GM23338 (cell line): ENCODE results near the gene DBF4B. TPM values are rescaled to one million over a fixed set of nuclear protein-coding genes. Genes with fewer than 3 reads are reported as not detected.

Experiments
- ATAC-seq: fragments of 200-7000 bp; cut with Tn5 transposase; 3 replicates; pipeline ENCODE4 v1.9.1; 2020
- DNase-seq: peaks from one replicate; pipeline ENCODE4 v3.0.0-alpha.2; 2015; ENCODE audit warnings: low spot score
- H2AFZ ChIP-seq: fragments of 200-600 bp; sonication (generic); 2 replicates; pipeline ENCODE4 v1.8.0; 2016; ENCODE audit warnings: antibody characterized with exemption, mild to moderate bottlenecking, moderate library complexity
- H3F3A ChIP-seq: fragments of 200-600 bp; sonication (generic); replicated peaks from 2 replicates; pipeline ENCODE4 v1.8.0; 2017; ENCODE audit warnings: antibody characterized with exemption, mixed run types, low read depth
- H3K27ac ChIP-seq: fragments of 200-600 bp; sonication (generic); 2 replicates; pipeline ENCODE4 v1.6.1; 2016; ENCODE audit warnings: low read depth
- H3K27me3 ChIP-seq: fragments of 200-600 bp; sonication (generic); 2 replicates; pipeline ENCODE4 v1.8.0; 2016; ENCODE audit warnings: mild to moderate bottlenecking, mixed run types, moderate library complexity; ENCODE audit not compliant: insufficient read depth
- H3K36me3 ChIP-seq: fragments of 200-600 bp; sonication (generic); 2 replicates; pipeline ENCODE4 v1.8.0; 2016; ENCODE audit warnings: mild to moderate bottlenecking; ENCODE audit not compliant: insufficient read depth
- H3K4me1 ChIP-seq: fragments of 200-600 bp; sonication (generic); 2 replicates; pipeline ENCODE4 v1.8.0; 2016; ENCODE audit warnings: mild to moderate bottlenecking, moderate library complexity; ENCODE audit not compliant: insufficient read depth
- H3K4me2 ChIP-seq: fragments of 200-600 bp; sonication (generic); 2 replicates; pipeline ENCODE4 v1.7.1; 2017; ENCODE audit warnings: mixed run types
- H3K4me3 ChIP-seq: fragments of 200-600 bp; sonication (generic); 2 replicates; pipeline ENCODE4 v1.6.1; 2016; ENCODE audit warnings: mixed run types
- H3K79me2 ChIP-seq: fragments of 200-600 bp; sonication (generic); replicated peaks from 2 replicates; pipeline ENCODE4 v1.8.0; 2017; ENCODE audit warnings: mild to moderate bottlenecking; ENCODE audit not compliant: insufficient read depth
- H3K9me2 ChIP-seq: fragments of 200-600 bp; sonication (generic); 2 replicates; pipeline ENCODE4 v1.8.0; 2017; ENCODE audit not compliant: insufficient read depth
- H4K20me1 ChIP-seq: fragments of 200-600 bp; sonication (generic); replicated peaks from 2 replicates; pipeline ENCODE4 v1.8.0; 2017; ENCODE audit warnings: mild to moderate bottlenecking; ENCODE audit not compliant: insufficient read depth
- H3K27ac Mint-ChIP-seq: 2 replicates; pipeline ENCODE4 v1.8.0; 2020; ENCODE audit warnings: inconsistent platforms, mild to moderate bottlenecking, moderate library complexity, mixed read lengths
- H3K27me3 Mint-ChIP-seq: 3 replicates; pipeline ENCODE4 v1.8.0; 2022; ENCODE audit warnings: low read depth, mild to moderate bottlenecking, moderate library complexity, mixed read lengths, inconsistent platforms; ENCODE audit not compliant: insufficient read depth, poor library complexity
- H3K36me3 Mint-ChIP-seq: 3 replicates; pipeline ENCODE4 v1.8.0; 2021; ENCODE audit warnings: low read depth, mild to moderate bottlenecking, inconsistent platforms, moderate library complexity, mixed read lengths
- H3K4me1 Mint-ChIP-seq: 3 replicates; pipeline ENCODE4 v1.8.0; 2020; ENCODE audit warnings: mild to moderate bottlenecking, inconsistent platforms, mixed read lengths
- H3K4me3 Mint-ChIP-seq: 3 replicates; pipeline ENCODE4 v1.8.0; 2021; ENCODE audit warnings: moderate library complexity, mild to moderate bottlenecking, inconsistent platforms, mixed read lengths
- H3K9me3 Mint-ChIP-seq: 3 replicates; pipeline ENCODE4 v1.8.0; 2020; ENCODE audit warnings: moderate library complexity, mild to moderate bottlenecking, inconsistent platforms, mixed read lengths
- CREB1 ChIP-seq: fragments of 250-450 bp; sonication (Bioruptor Pico); IDR thresholded peaks from 2 replicates; pipeline ENCODE4 v1.5.0; 2020; ENCODE audit warnings: low read depth, mild to moderate bottlenecking, moderate library complexity
- CTCF ChIP-seq, 2 experiments: fragments of 200-600 bp in 1 of 2; sonication (generic) in 1 of 2; conservative IDR thresholded peaks; 2 replicates each; pipeline versions ENCODE4 v1.5.1 to v1.6.1; 2016 to 2017; ENCODE audit warnings: antibody characterized with exemption in 2 of 2, low read depth in 2 of 2, mild to moderate bottlenecking in 2 of 2, moderate library complexity in 1 of 2
- ETS1 ChIP-seq: IDR thresholded peaks from 2 replicates; pipeline ENCODE4 v1.6.1; 2016; ENCODE audit warnings: antibody characterized with exemption
- EZH2 ChIP-seq: fragments of 200-600 bp; sonication (generic); IDR thresholded peaks from one replicate; pipeline ENCODE4 v1.8.0; 2017; ENCODE audit warnings: antibody characterized with exemption, mild to moderate bottlenecking, low read depth; ENCODE audit not compliant: unreplicated experiment
- EZH2phosphoT487 ChIP-seq: fragments of 200-600 bp; sonication (generic); IDR thresholded peaks from one replicate; pipeline ENCODE4 v1.8.1; 2018; ENCODE audit warnings: antibody characterized with exemption; ENCODE audit not compliant: unreplicated experiment
- NANOG ChIP-seq: IDR thresholded peaks from 2 replicates; pipeline ENCODE4 v1.6.1; 2016; ENCODE audit warnings: antibody characterized with exemption, borderline replicate concordance
- POLR2AphosphoS5 ChIP-seq: IDR thresholded peaks from 2 replicates; pipeline ENCODE4 v1.6.1; 2016; ENCODE audit warnings: antibody characterized with exemption, low read depth
- REST ChIP-seq: IDR thresholded peaks from one replicate; pipeline ENCODE4 v1.6.1; 2018; ENCODE audit warnings: antibody characterized with exemption; ENCODE audit not compliant: unreplicated experiment
- STAT1 ChIP-seq: IDR thresholded peaks from one replicate; pipeline ENCODE4 v1.6.1; 2016; ENCODE audit warnings: antibody characterized with exemption; ENCODE audit not compliant: unreplicated experiment
- ZNF114 ChIP-seq: fragments of 250-450 bp; sonication (Bioruptor Pico); IDR thresholded peaks from 2 replicates; pipeline ENCODE4 v1.5.0; 2020; ENCODE audit warnings: mild to moderate bottlenecking, moderate library complexity
- ZNF331 ChIP-seq: fragments of 250-450 bp; sonication (Bioruptor Pico); IDR thresholded peaks from 2 replicates; pipeline ENCODE4 v1.5.0; 2020; ENCODE audit warnings: low read depth, mild to moderate bottlenecking, moderate library complexity
- polyA plus RNA-seq: library from polyadenylated mRNA; unstranded; fragments of >200 nt; fragmentation: Nextera tagmentation; extraction: Ambion mirVana; gene quantifications from 2 replicates; pipeline ENCODE4 v1.2.1, GENCODE V29; 2016
- total RNA-seq: library from RNA; depleted of rRNA; stranded (reverse); fragments of >200 nt; shearing (Covaris generic); gene quantifications from 2 replicates; pipeline ENCODE4 v1.2.3, GENCODE V29; 2014

Gene DBF4B
- total and polyA plus RNA-seq, 2 experiments from 2014 or later = 9.9 to 16.4 TPM

GRCh38 chr17:44788139-44788538, 79.7 kb downstream of the DBF4B start:
- no peak overlapping the region for H3K4me3 Mint-ChIP-seq
- no peak overlapping the region for H3K27ac Mint-ChIP-seq
- no peaks in the 10 kb centered on the region for H3F3A ChIP-seq
- H3K4me1 Mint-ChIP-seq = peaks cover 9% of the 10 kb centered on the region
- no peaks in the 10 kb centered on the region for H3K9me3 Mint-ChIP-seq
- no peaks in the 10 kb centered on the region for H3K36me3 Mint-ChIP-seq
- no peak overlapping the region for H3K4me3 ChIP-seq
- no peak overlapping the region for H2AFZ ChIP-seq
- ATAC-seq (no peak), DNase-seq (no peak)
- no peaks in the 10 kb centered on the region for H4K20me1 ChIP-seq
- no peaks in the 10 kb centered on the region for H3K4me1 ChIP-seq
- H3K79me2 ChIP-seq = no peaks in the 10 kb centered on the region
- no peak overlapping the region for H3K27ac ChIP-seq
- H3K4me2 ChIP-seq = no peak overlapping the region
- TF ChIP-seq CTCF (conservative IDR thresholded peaks at IDR 0.05; ENCODE audit: low read depth in 2 of 2) (no peak), NANOG (no peak), REST (no peak), STAT1 (no peak), EZH2 (no peak), ZNF114 (CRISPR knock-in tag) (no peak), POLR2AphosphoS5 (no peak), EZH2phosphoT487 (no peak), ZNF331 (CRISPR knock-in tag) (no peak), CREB1 (no peak)
- H3K27me3 ChIP-seq = no peaks in the 10 kb centered on the region
- no peaks in the 10 kb centered on the region for H3K9me2 ChIP-seq
- no peaks in the 10 kb centered on the region for H3K36me3 ChIP-seq
- H3K27me3 Mint-ChIP-seq = peaks cover 9% of the 10 kb centered on the region

- no peak for ATAC-seq
- Mint-ChIP-seq H3K9me3 (no peaks in the 10 kb centered on the region), H3K4me1 (peaks cover 31% of the 10 kb centered on the region), H3K27ac (no peak overlapping the region), H3K4me3 (no peak overlapping the region), H3K27me3 (peaks cover 10% of the 10 kb centered on the region), H3K36me3 (peaks cover 3% of the 10 kb centered on the region; the same call in 1 of the 3 replicates)
- H3K36me3 ChIP-seq = no peaks in the 10 kb centered on the region
- no peaks in the 10 kb centered on the region for H3K27me3 ChIP-seq
- H2AFZ ChIP-seq = no peak overlapping the region
- no peaks in the 10 kb centered on the region for H3K79me2 ChIP-seq
- H3F3A ChIP-seq = peaks cover 15% of the 10 kb centered on the region; the same call in 1 of the 2 replicates
- TF ChIP-seq ETS1 = no peak
- TF ChIP-seq NANOG = no peak
- no peak for TF ChIP-seq EZH2
- no peak for TF ChIP-seq POLR2AphosphoS5
- no peaks in the 10 kb centered on the region for H3K9me2 ChIP-seq
- no peak overlapping the region for H3K27ac ChIP-seq
- no peak overlapping the region for H3K4me3 ChIP-seq
- H4K20me1 ChIP-seq = peaks cover 7% of the 10 kb centered on the region; the same call in 1 of the 2 replicates
- H3K4me2 ChIP-seq = no peak overlapping the region
- no peak for DNase-seq
- H3K4me1 ChIP-seq = peaks cover 19% of the 10 kb centered on the region; the same call in 1 of the 2 replicates
Measured at GRCh38 chr17:44792276-44792675, 83.8 kb downstream of the DBF4B start.
